Measurements from ENCODE around the gene POC1A.
A peak's percentile ranks its signal among the peaks of the same experiment; 100 is the strongest.

The POC1A gene

GRCh38 chr3:52126500-52126899, 27.7 kb downstream of the POC1A start:
- no peak for DNase-seq (ENCODE audit: low read depth)

DNA sequence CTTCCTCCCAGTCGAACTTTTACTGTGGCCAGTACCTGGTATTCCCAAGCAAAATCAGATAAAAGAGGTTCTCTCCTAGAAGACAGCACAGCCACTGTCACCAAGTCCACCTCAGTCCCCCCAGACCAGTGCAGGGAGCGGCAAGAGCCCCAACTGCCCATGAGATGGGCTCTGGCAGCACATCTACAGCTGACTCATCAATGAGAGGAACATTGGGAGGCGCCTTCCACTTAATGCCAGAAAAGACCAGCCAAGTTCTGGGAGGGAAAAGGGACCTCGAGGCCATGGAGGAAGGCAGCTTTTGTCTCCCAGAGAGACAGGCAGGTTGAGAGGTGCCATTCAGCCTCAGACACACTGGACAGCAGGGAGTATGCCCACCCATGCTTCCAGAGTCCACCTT, 28.2 kb downstream of the POC1A start:
- no peak for DNase-seq (ENCODE audit: low read depth)

GRCh38 chr3:52124766-52125165, 29.5 kb downstream of the POC1A start:
- no peak for DNase-seq (ENCODE audit: low read depth)

DNA sequence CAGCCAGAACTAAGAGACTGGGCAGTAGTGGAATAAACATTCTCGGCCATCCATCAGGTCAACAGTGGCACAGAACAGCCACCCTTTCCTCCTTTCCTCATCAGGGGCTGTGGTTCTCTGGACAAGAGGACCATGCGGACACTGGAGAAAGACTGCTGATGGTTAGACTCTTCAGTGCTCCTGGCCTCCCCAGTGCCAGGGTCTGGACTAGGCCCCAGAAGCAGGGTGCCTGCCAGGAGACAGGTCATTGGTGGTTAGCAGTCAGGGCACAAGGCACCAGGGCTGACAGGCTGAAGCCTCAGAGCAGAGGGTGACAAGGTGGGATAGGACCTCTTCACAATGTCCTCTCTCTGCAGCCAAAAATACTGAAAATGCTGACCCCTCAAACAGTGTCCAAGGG, 30.1 kb downstream of the POC1A start:
- no peak for DNase-seq (ENCODE audit: low read depth)

- peak; percentile 60 for DNase-seq (ENCODE audit: low read depth)
Measured at GRCh38 chr3:52123106-52123725, 31.0 kb downstream of the POC1A start.

- DNase-seq (ENCODE audit: low read depth) = no peak
Measured at GRCh38 chr3:52122491-52122890, 31.7 kb downstream of the POC1A start.

- no peak for DNase-seq (ENCODE audit: low read depth)
Measured at GRCh38 chr3:52121813-52122212, 32.4 kb downstream of the POC1A start.

DNA sequence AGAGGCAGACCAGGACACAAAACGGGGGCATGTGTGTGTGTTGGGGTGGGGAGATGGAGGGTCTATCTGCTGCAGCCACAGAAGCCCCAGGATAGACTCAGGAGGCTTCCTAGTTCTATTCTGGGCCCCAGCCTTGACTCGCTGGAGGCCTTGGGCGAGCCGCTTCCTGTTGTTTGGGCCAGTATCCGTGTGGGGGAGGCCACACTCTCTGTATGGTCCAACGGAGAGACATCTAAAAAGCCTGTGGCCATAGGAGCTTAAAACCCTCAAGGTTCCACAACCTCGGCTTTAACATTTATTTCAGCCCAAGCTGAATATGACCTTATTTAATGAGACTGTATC, 32.8 kb downstream of the POC1A start:
- no peak for DNase-seq (ENCODE audit: low read depth)

- DNase-seq (ENCODE audit: low read depth) = no peak
Measured at GRCh38 chr3:52120556-52121463, 33.4 kb downstream of the POC1A start.

DNA sequence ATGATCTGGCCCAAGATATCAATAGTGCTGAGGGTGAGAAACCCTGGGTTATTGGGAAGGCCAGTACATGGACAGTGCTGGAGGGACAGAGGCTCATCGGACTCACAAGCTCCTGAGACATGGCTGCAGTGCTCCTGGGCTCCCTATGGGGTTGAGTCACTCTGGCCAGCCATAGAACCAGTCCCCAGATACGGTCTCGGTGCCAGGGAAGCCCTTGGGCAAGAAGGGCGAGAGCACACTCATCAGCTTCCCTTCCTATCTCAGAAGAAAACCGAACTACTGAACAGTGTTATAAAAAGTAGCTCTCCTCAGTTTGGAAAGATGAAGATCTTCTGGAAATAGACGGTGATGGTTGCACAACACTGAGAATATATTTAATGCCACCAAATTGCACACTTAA, 34.4 kb downstream of the POC1A start:
- no peak for DNase-seq (ENCODE audit: low read depth)

DNA sequence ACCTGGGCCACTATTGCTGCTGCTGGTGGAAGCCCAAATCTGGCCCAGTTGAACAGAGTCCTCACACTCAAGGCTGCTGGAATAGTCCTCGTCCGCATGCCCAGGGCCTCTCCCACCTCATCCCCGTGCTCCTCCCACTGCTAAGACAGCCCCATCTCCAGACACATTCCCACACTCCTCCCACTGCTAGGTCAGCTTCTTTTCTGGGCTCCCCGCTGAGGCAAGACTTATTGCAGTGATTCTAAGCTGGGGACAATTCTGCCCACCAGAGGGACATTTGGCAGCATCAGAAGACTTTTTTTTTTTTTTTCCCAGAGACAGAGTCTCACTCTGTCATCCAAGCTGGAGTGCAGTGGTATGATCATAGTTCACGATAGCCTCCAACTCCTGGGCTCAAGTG, 35.1 kb downstream of the POC1A start:
- no peak for DNase-seq (ENCODE audit: low read depth)

- no peak for DNase-seq (ENCODE audit: low read depth)
Measured at GRCh38 chr3:52118156-52118875, 35.9 kb downstream of the POC1A start.

DNA sequence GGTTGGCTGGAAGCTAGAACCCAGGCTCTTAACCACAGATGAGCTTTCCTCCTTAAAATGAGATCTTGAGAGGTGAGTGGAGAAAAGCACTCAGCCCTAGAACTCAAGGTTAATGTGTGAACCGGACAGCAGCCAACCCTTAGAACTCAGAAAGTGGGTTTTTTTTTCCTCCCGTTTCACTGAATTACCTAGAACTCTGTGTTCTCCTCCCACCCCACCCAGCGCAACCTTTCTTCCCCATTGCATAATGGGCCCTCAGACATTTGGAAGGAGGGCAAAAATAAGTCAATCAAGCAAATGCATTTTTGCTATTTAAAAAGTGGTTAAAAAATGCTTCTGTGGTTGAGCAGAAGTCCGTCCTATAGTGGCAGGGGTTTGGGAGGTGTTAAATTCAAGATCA, 36.7 kb downstream of the POC1A start:
- no peak for DNase-seq (ENCODE audit: low read depth)

GRCh38 chr3:52112056-52112455, 42.2 kb downstream of the POC1A start:
- no peak for DNase-seq (ENCODE audit: low read depth)

DNA sequence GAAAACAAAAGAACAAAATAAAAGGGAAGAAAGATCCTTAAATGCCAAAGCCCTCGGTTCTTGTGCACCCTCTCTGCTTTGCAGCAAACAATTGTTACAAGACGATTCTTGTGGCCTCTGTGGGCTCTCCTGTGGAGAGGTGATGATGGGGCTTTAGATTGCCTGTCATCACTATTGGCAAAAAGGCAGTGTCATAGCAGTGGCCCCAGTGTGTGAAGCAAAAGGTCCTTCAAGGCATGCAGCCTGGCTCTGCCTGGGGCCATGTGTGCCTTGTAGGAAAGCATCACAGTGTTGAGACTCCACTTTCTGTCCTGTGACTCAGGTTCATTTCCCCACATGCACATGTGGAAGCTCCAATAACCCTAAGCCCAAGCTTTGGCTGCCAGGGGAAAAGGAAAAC, 43.7 kb downstream of the POC1A start:
- DNase-seq (ENCODE audit: low read depth) = no peak

DNA sequence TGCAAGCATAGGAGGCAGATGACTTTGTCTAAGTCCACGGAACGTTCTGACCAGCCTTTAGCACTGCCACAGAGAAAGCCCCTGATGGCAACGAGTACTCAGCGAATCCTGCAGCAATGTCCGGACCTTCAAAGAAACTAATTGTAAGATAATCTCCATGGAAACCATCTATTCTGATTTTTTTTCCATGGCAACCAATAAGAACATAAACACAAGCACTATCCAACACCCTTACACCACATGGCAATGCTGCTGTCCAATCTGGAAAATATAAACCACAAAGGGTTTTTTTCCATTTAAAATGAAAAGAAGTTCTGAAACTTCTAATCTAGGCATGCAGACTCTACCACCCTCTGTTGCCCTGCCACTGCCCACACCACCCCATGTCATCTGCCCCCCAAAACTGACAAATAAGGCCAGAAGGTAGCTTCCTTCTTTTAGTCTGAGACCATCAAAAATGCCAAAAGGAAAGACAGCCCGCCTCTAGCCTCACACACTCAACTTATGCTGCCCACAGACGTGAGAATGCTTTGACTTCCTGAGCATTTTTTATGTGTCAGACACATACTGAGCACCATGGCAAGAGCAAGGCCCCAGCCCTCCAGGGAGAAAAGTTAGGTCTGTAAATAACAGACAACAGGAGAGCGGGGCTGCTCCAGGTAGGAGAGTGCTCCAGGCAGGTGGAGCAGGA, 44.5 kb downstream of the POC1A start:
- no peak for DNase-seq (ENCODE audit: low read depth)

DNA sequence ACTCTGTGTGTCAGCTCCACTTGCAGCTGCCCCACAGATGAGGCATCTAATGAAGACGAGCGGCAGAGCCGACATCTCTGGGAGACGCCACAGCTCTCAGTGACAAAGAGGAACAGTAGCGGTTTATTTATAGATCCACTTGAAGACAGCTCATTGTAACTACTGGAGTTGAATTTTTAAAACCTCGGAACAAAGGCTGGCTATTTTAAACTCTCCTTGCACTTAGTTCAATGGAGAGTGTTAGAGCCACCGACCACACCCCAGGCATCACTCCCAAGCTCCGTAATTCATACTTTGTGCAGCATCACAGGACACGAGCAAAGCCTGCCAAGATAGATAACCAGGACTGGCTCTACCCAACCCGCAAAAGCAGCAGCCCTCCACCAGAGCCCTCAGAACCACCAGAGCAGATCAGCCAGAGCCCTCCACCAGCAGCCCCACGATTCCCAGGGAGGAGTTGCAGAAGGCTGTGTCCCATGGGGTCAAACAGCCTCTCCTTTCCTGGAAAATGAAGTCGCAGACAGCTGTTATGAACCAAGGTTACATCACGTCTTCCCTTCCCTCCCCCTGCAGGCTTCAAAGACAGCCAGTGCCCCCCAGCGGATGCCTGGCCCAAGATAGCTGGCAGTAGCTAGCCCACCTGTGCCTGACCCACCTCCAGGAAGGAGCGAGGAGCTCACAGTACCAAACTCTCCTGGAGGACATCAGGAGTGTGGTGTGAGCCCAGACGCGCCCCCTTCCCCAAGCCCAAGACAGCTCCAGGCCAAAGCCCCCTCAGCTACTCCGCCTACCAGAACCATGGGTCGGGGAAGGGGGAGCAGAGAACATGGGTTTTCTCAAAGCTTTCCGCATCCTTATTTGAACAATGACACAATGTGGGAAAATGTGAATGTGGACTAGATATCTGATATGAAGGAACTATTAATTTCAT, 45.7 kb downstream of the POC1A start:
- DNase-seq (ENCODE audit: low read depth) = no peak

- DNase-seq (ENCODE audit: low read depth) = no peak
Measured at GRCh38 chr3:52106951-52107611, 47.1 kb downstream of the POC1A start.

DNA sequence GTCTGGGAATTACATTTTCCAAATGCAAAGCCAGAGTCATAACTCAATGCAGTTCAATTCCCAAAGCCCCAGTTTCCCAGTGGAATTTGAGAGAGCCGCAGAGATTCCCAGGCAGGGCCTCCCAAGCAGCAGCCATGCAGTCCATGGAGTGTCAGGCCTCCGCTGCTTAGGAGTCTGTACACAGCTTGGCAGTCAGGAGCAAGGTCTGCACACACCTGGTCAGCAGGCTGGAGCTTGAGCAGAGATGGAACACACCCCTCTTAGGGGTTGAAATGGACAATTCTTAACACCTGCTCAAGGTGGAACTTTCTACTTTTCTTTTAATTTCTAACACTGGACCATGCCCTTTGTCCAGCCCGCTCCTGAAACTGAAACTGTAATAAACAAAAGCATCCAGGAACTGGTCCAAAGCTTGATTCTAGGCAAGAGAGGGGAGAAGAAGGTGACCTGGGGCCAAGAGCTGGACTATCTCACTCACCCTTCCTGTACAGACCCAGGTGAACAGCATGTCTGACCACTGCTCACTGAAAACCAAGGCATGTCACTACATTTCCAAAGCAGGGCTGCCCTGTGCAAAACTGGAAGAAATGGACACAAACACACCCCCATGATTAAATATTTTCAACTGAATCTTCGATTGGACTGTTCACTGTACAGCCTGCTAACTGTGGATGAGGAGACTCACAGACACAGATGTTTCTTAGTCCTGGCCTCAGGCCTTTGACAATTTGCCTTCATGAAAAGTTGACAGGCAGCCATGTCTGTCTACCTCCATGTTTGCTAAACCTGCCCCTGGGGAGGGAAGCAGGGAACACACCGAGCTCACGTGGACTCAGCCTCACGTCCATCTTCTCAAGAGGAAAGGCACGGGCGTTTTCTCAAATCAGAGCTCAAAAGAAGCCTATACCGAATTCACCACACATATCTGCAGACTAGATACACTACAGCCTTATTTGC, 49.3 kb downstream of the POC1A start:
- no peak for DNase-seq (ENCODE audit: low read depth)

DNA sequence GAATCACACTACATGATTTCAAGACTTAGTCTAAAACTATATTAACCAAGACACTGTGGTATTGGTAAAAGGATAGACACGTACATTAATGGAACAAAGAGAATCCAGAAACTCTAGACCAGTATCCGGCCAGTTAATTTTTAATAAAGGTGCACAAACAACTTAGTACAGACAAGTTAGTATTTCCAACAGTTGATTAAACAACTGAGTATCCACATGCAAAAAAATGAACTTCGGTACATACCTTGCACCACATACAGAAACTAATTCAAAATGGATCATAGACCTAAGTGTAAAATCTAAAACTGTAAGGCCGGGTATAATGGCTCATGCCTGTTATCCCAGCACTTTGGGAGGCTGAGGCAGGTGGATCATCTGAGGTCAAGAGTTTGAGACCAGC, 51.3 kb downstream of the POC1A start:
- DNase-seq (ENCODE audit: low read depth) = no peak
